Adrenal gland (tissue), 12 donors: ENCODE results near the gene DAAM2. TPM values are rescaled to one million over a fixed set of nuclear protein-coding genes. Genes with fewer than 3 reads are reported as not detected.

Source experiments
- DNase-seq, 7 donors: peaks; one replicate each; pipeline ENCODE4 v3.0.0-alpha.2; 2019 to 2020
- H3K27ac ChIP-seq, 5 donors: fragments of 200-600 bp; sonication (generic) in 4 of 5; 1 replicate in 3 of 5; 2 replicates in 2 of 5; pipeline versions ENCODE4 v1.5.1 to v1.8.0; 2016 to 2020; ENCODE audit warnings: mild to moderate bottlenecking in 1 of 5
- H3K27me3 ChIP-seq: fragments of 200-600 bp; 2 replicates; pipeline ENCODE4 v1.8.0; 2021
- H3K36me3 ChIP-seq, 2 donors: fragments of 200-600 bp; replicated peaks in 1 of 2; 1 replicate in 1 of 2; 2 replicates in 1 of 2; pipeline versions ENCODE4 v1.5.1 to v1.8.0; 2018 to 2022
- H3K4me1 ChIP-seq, 2 donors: fragments of 200-600 bp; replicated peaks in 1 of 2; 1 replicate in 1 of 2; 2 replicates in 1 of 2; pipeline versions ENCODE4 v1.5.1 to v1.8.0; 2018 to 2021
- H3K4me3 ChIP-seq, 4 donors: fragments of 200-600 bp; sonication (generic) in 3 of 4; one replicate each; pipeline ENCODE4 v1.5.1; 2016 to 2018
- H3K9me3 ChIP-seq, 3 donors: fragments of 200-600 bp; sonication (generic) in 1 of 3; replicated peaks in 1 of 3; 1 replicate in 2 of 3; 2 replicates in 1 of 3; pipeline versions ENCODE4 v1.5.1 to v1.8.0; 2016 to 2021
- CTCF ChIP-seq, 6 experiments: fragments of 450-650 bp in 4 of 6; fragments of 200-600 bp in 2 of 6; sonication (generic) in 1 of 6; IDR thresholded peaks; 1 replicate in 5 of 6; 2 replicates in 1 of 6; pipeline versions ENCODE4 v1.5.1 to v1.8.0; 2016 to 2021; ENCODE audit warnings: antibody characterized with exemption in 6 of 6, mild to moderate bottlenecking in 2 of 6, moderate library complexity in 1 of 6
- POLR2A ChIP-seq, 2 donors: fragments of 450-650 bp; IDR thresholded peaks; one replicate each; pipeline ENCODE4 v1.6.1; 2017; ENCODE audit warnings: antibody characterized with exemption in 2 of 2, mild to moderate bottlenecking in 2 of 2, moderate library complexity in 1 of 2
- WGBS, 4 donors: extraction: QIAGEN DNeasy Blood & Tissue Kit in 2 of 4; methylation state at CpG; one replicate each; pipeline versions ENCODE4 v1.1.5 to v1.1.7; 2013 to 2017; 5-methylcytosine and 5-hydroxymethylcytosine counted together
- intact Hi-C, 2 donors: fragments of 100-400 bp; cut with DNase I; formaldehyde crosslinking; loops; one replicate each; pipeline versions ENCODE4 v1.14.1 to v1.15.0; 2022 to 2023
- polyA plus RNA-seq, 3 donors: library from polyadenylated mRNA; stranded (reverse); fragments of 200-250 nt in 2 of 3; fragments of 350-450 nt in 1 of 3; fragmentation: Illumina TruSeq in 1 of 3; extraction: RNeasy Lipid Tissue Mini Kit (QIAGEN cat#74804) in 1 of 3; gene quantifications; one replicate each; pipeline ENCODE4 v1.2.3, GENCODE V29; 2013 to 2014
- total RNA-seq, 9 donors: library from RNA; depleted of rRNA in 4 of 9; stranded (reverse); fragments of >200 nt in 4 of 9; fragments of 120-200 nt in 1 of 9; fragmentation: NEBNext Ultra II Directional in 1 of 9; extraction: Animal tissue kit (Norgen Biotek cat#: 25700) in 1 of 9; gene quantifications; one replicate each; pipeline versions ENCODE4 v1.1.0 to v1.2.4, GENCODE V29; 2013 to 2023
- donor health status: healthy with polysubstance abuse.
- donor health status: Bipolar disorder and iron deficiency.
- donor health status: DM: yes; HTN: yes; CAD: no.
- donor health status: DM: no; HTN: no; CAD: no.
- donor health status: DM: no; HTN: no; CAD: no.
- donor health status: DM: yes; HTN: yes; CAD: no.

Gene DAAM2
- total and polyA plus RNA-seq, 12 donors, result 28.1 to 72.1 (median 53.2) TPM

GRCh38 chr6:39938773-39939654, 146.8 kb downstream of the DAAM2 start:
- WGBS, 4 donors, result 81 to 82% (median 82%) methylated on average over 10 of the region's 10 CpGs
- Histone ChIP-seq H3K27me3 (no peaks in the 10 kb centered on the region), H3K36me3 (no peaks in the 10 kb centered on the region), H3K4me1 (peaks cover 6 to 16% of the 10 kb centered on the region in 2 donors), H3K9me3 (no peaks in the 10 kb centered on the region), H3K4me3 (no peak overlapping the region), H3K27ac (no peak overlapping the region)
- no peak for DNase-seq
- TF ChIP-seq CTCF (IDR thresholded peaks at IDR 0.05) (no peak), POLR2A (IDR thresholded peaks at IDR 0.05) (no peak)
- intact Hi-C loops, result no loop called here

GRCh38 chr6:39941138-39941537, 149.0 kb downstream of the DAAM2 start:
- H3K36me3 ChIP-seq, result no peaks in the 10 kb centered on the region
- H3K4me3 ChIP-seq, result no peak overlapping the region
- TF ChIP-seq POLR2A (IDR thresholded peaks at IDR 0.05), result no peak
- no peak for TF ChIP-seq CTCF (IDR thresholded peaks at IDR 0.05)
- DNase-seq, result no peak
- 89 to 97% (median 92%) methylated on average over 6 of the region's 6 CpGs for WGBS, 4 donors
- H3K9me3 ChIP-seq, result no peaks in the 10 kb centered on the region
- H3K27me3 ChIP-seq, result no peaks in the 10 kb centered on the region
- H3K27ac ChIP-seq, result no peak overlapping the region
- intact Hi-C loops, result no loop called here
- H3K4me1 ChIP-seq, result peaks cover 6 to 9% of the 10 kb centered on the region in 2 donors

GRCh38 chr6:39941820-39942219, 149.6 kb downstream of the DAAM2 start:
- Histone ChIP-seq H3K36me3 (no peaks in the 10 kb centered on the region), H3K9me3 (no peaks in the 10 kb centered on the region), H3K4me3 (no peak overlapping the region), H3K4me1 (peaks cover 6 to 9% of the 10 kb centered on the region in 2 donors), H3K27me3 (no peaks in the 10 kb centered on the region), H3K27ac (no peak overlapping the region)
- TF ChIP-seq CTCF (IDR thresholded peaks at IDR 0.05) (no peak), POLR2A (IDR thresholded peaks at IDR 0.05) (no peak)
- intact Hi-C loops, result no loop called here
- 86 to 94% (median 92%) methylated on average over 3 to 4 of the region's 4 CpGs for WGBS, 4 donors
- no peak for DNase-seq

- WGBS, 4 donors, result 58 to 68% (median 59%) methylated on average over 7 of the region's 7 CpGs
- H3K4me1 ChIP-seq, result peaks cover 6 to 9% of the 10 kb centered on the region in 2 donors
- TF ChIP-seq POLR2A (IDR thresholded peaks at IDR 0.05), result no peak
- TF ChIP-seq CTCF (IDR thresholded peaks at IDR 0.05), result no peak
- H3K27me3 ChIP-seq, result no peaks in the 10 kb centered on the region
- H3K9me3 ChIP-seq, result no peaks in the 10 kb centered on the region
- H3K36me3 ChIP-seq, result no peaks in the 10 kb centered on the region
- intact Hi-C loops, result no loop called here
- no peak overlapping the region for H3K4me3 ChIP-seq
- peak overlapping the region in 2 of 5 donors; percentile 17 to 51 for H3K27ac ChIP-seq
- DNase-seq, result peak in 3 of 7 donors; percentile 43 to 71 (median 55)
Measured at GRCh38 chr6:39942903-39943580, 150.9 kb downstream of the DAAM2 start.
